G401 (cell line): Measurements from ENCODE around the gene TEX14. TPM values are rescaled to one million over a fixed set of nuclear protein-coding genes. Genes with fewer than 3 reads are reported as not detected.

Experiments used
- DNase-seq: peaks from one replicate; pipeline ENCODE4 v3.0.0-alpha.2; 2015; ENCODE audit warnings: low spot score
- in situ Hi-C: cut with HindIII; loops from 2 replicates; pipeline ENCODE4 v1.10.0; 2016; ENCODE audit warnings: low sequenced_read_pairs, mixed read lengths
- total RNA-seq: library from RNA; depleted of rRNA; stranded (reverse); fragments of >200 nt; shearing (Covaris generic); gene quantifications from 2 replicates; pipeline ENCODE4 v1.2.3, GENCODE V29; 2014; rRNA removed

Gene TEX14, protein sequence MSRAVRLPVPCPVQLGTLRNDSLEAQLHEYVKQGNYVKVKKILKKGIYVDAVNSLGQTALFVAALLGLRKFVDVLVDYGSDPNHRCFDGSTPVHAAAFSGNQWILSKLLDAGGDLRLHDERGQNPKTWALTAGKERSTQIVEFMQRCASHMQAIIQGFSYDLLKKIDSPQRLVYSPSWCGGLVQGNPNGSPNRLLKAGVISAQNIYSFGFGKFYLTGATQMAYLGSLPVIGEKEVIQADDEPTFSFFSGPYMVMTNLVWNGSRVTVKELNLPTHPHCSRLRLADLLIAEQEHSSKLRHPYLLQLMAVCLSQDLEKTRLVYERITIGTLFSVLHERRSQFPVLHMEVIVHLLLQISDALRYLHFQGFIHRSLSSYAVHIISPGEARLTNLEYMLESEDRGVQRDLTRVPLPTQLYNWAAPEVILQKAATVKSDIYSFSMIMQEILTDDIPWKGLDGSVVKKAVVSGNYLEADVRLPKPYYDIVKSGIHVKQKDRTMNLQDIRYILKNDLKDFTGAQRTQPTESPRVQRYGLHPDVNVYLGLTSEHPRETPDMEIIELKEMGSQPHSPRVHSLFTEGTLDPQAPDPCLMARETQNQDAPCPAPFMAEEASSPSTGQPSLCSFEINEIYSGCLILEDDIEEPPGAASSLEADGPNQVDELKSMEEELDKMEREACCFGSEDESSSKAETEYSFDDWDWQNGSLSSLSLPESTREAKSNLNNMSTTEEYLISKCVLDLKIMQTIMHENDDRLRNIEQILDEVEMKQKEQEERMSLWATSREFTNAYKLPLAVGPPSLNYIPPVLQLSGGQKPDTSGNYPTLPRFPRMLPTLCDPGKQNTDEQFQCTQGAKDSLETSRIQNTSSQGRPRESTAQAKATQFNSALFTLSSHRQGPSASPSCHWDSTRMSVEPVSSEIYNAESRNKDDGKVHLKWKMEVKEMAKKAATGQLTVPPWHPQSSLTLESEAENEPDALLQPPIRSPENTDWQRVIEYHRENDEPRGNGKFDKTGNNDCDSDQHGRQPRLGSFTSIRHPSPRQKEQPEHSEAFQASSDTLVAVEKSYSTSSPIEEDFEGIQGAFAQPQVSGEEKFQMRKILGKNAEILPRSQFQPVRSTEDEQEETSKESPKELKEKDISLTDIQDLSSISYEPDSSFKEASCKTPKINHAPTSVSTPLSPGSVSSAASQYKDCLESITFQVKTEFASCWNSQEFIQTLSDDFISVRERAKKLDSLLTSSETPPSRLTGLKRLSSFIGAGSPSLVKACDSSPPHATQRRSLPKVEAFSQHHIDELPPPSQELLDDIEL (N-terminal part only)
- not detected in 2 replicates for total RNA-seq

- in situ Hi-C loops: no loop called here
- DNase-seq: no peak
Observed at GRCh38 chr17:58691701-58692238, at the start of gene TEX14. TSS of gene TEX14 (minus strand) at chr17:58692045. CDS start at chr17:58652001, 40,044 bp downstream.

- DNase-seq: no peak
- in situ Hi-C loops: no loop called here
Observed at GRCh38 chr17:58741121-58741625, 49.3 kb upstream of the TEX14 start.

GRCh38 chr17:58734811-58735210 lies 43.0 kb upstream of the TEX14 start:
- in situ Hi-C loops: no loop called here

DNA sequence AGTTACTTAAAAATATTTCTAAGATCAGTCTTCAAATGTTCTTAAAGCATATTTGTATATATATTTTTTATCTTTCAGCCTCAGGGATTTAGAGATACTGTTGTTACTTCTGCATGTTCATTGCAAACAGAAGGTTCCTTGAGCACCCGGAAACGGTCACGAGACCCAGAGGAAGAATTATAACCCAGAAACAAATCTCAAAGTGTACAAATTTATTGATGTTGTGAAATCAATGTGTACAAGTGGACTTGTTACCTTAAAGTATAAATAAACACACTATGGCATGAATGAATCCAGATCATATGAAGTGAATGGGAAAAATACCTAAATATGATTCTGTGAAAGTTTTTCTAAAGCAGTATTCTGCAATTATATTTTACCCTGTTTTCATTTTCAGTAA lies 42.2 kb upstream of the TEX14 start:
- DNase-seq: no peak
- in situ Hi-C loops: no loop called here

More at GRCh38 chr17:58734811-58735210, 43.0 kb upstream of the TEX14 start:
- DNase-seq: no peak

DNA sequence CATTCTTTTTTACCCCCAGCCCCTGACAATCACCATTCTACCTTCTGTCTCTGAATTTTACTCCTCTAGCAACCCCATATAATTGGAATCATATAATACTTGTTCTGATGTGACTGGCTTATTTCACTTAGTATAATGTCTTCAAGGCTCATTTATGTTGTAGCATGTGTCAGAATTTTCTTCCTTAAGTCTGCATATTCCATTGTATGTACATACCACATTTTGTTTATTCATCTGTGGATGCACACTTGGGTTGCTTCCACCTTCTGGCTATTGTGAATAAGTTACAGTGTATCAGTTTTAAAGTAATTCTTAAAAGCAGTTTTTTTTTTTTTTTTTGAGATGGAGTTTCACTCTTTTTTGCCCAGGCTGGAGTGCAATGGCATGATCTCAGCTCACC lies 39.1 kb upstream of the TEX14 start:
- no peak for DNase-seq
- in situ Hi-C loops: no loop called here

DNA sequence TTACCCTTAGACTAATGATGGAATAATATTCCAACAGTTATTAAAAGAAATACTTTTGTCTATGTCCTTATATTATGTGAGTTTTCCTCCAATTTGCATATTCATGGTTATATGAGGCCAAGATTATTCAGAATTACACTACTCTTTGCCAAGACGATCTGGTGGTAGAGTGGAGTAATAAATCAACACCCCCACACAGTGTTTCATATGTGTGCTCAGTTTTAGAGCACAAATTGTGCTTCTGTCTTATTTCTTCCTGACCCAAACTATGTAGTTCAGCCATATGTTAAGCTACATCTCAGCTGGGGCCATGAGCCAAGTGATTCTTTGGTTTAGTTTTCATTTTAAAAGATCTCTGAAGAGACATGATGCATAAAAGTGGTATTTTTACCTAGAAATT lies 37.0 kb upstream of the TEX14 start:
- in situ Hi-C loops: no loop called here
- DNase-seq: no peak

GRCh38 chr17:58722696-58723095 lies 30.9 kb upstream of the TEX14 start:
- in situ Hi-C loops: no loop called here

DNA sequence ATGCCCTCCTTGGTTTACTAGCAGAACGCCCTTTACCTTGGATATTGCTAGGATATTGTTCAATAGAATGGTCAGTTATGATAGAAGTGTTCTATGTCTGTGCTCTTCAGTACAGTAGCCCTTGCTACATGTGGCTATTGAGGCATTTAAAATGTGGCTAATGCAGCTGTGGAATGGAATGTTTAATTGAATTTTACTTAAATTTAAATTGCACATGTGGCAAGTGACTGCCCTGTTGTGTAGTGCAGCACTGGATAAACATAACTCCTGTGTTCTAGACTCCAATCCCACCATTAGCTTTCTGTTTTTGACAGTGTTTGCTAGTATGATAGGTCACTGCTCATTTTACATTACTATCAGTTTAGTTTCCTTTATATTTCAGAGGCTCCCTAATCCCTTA lies 30.4 kb upstream of the TEX14 start:
- no peak for DNase-seq
- in situ Hi-C loops: no loop called here

More at GRCh38 chr17:58722696-58723095, 30.9 kb upstream of the TEX14 start:
- DNase-seq: no peak

DNA sequence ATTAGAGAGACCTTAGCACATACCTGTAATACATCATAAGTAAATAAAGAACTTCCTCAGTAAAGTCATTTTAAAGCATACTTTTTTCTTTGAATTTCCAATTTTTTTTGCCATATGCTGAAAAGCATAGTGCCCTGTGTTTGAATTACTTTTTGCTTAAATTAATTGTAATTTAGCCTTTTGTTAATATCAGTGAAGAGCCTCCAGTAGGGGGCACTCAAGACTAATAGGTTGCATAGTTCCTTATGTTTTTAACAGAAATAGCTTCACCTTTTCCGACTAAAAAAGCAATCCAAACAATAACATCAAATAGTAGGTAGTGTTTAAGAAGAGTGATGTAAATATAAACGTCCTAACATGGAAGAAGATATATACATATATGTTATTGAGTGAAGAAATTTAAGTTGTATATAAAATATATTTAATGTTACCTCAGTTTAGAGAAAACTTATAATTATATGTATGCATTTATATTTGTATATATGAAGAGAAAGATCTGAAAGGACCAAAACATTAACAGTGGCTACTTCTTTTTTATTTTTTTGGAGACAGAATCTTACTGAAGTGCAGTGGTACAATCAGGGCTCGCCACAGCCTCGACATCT lies 19.2 kb upstream of the TEX14 start:
- in situ Hi-C loops: no loop called here
- DNase-seq: peak; percentile 72

GRCh38 chr17:58706351-58707140 lies 14.7 kb upstream of the TEX14 start:
- DNase-seq: no peak
- in situ Hi-C loops: no loop called here

GRCh38 chr17:58703916-58704286 lies 12.1 kb upstream of the TEX14 start:
- DNase-seq: no peak
- in situ Hi-C loops: no loop called here

GRCh38 chr17:58703137-58703915 lies 11.5 kb upstream of the TEX14 start:
- no peak for DNase-seq
- in situ Hi-C loops: no loop called here

DNA sequence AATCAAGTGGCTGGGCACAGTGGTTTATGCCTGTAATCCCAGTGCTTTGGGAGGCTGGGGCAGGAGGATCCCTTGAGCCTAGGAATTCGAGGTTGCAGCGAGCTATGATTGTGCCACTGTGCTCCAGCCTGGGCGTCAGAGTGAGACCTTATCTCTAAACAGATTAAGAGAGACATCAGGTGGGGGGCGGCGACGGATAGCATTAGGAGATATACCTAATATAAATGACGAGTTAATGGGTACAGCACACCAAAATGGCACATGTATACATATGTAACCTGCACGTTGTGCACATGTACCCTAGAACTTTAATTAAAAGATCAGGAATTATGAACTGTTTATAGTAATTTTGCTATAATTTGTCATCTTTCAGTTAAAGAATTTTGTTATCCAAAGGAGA lies 10.9 kb upstream of the TEX14 start:
- DNase-seq: no peak
- in situ Hi-C loops: no loop called here

GRCh38 chr17:58702045-58702476 lies 10.2 kb upstream of the TEX14 start:
- DNase-seq: no peak
- in situ Hi-C loops: no loop called here

GRCh38 chr17:58699771-58700170 lies 7.9 kb upstream of the TEX14 start:
- in situ Hi-C loops: no loop called here
- DNase-seq: no peak

GRCh38 chr17:58694826-58695225 lies 3.0 kb upstream of the TEX14 start:
- in situ Hi-C loops: no loop called here
- DNase-seq: no peak

DNA sequence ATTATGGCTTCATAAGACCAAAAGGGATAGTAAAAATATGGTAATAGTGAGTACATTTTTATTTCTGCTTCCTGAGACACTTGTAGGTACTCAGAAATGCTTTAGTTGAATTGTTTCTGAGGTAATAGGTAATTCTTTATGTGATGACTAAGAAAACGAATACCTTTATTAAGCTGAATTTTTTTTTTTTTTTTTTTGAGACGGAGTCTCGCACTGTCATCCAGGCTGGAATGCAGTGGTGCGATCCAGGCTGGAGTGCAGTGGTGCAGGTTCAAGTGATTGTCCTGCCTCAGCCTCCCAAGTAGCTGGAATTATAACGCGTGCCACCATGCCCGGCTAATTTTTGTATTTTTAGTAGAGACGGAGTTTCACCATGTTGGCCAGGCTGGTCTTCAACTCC lies 2.5 kb upstream of the TEX14 start:
- no peak for DNase-seq
- in situ Hi-C loops: no loop called here
